Adipocyte (in vitro differentiated cells): ENCODE measurements around the gene KIF3B.
"Not testable (repeated sequence)": the region's sequence is repeated elsewhere in the genome, so short reads cannot be mapped to it uniquely, and the experiment has no call there.

Experiments used
- DNase-seq: peaks from one replicate; pipeline ENCODE4 v3.0.0-alpha.2; 2015; ENCODE audit warnings: low read depth
- H3K27me3 ChIP-seq: replicated peaks from 2 replicates; pipeline ENCODE4 v1.7.0; 2013; ENCODE audit warnings: mild to moderate bottlenecking, low read length, moderate library complexity; ENCODE audit not compliant: control insufficient read depth, insufficient read depth
- H3K36me3 ChIP-seq: 2 replicates; pipeline ENCODE4 v1.7.0; 2013; ENCODE audit warnings: low read length, mild to moderate bottlenecking, moderate library complexity; ENCODE audit not compliant: control insufficient read depth, insufficient read depth, severe bottlenecking
- H3K4me1 ChIP-seq: 2 replicates; pipeline ENCODE4 v1.7.0; 2013; ENCODE audit warnings: mild to moderate bottlenecking, low read length, moderate library complexity; ENCODE audit not compliant: control insufficient read depth, insufficient read depth
- H3K4me3 ChIP-seq: 2 replicates; pipeline ENCODE4 v1.7.0; 2013; ENCODE audit warnings: mild to moderate bottlenecking, low read length, moderate library complexity
- H3K9ac ChIP-seq: 2 replicates; pipeline ENCODE4 v1.7.0; 2013; ENCODE audit warnings: mild to moderate bottlenecking, low read length, moderate library complexity
- H3K9me3 ChIP-seq: 2 replicates; pipeline ENCODE4 v1.7.0; 2013; ENCODE audit warnings: mild to moderate bottlenecking, low read length, moderate library complexity; ENCODE audit not compliant: control insufficient read depth

Gene KIF3B

DNA sequence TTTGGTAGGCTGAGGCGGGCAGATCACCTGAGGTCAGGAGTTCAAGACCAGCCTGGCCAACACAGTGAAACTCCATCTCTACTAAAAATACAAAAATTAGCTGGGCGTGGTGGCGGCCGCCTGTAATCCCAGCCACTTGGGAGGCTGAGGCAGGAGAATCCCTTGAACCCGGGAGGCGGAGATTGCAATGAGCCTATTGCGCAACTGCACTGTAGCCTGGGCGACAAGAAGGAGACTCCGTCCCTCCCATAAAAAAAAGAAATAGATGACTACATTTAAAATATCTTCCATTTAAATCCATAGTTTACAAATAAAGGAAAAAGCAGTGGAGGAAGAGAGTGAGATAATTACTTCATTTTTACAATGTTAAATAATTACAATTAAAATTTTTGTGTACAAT is 102.6 kb downstream of the KIF3B start:
- not testable (repeated sequence) for DNase-seq, H3K27me3 ChIP-seq, H3K4me3 ChIP-seq, H3K4me1 ChIP-seq, H3K9ac ChIP-seq, H3K9me3 ChIP-seq
- peaks cover 18% of the 10 kb centered on the region for H3K36me3 ChIP-seq

DNA sequence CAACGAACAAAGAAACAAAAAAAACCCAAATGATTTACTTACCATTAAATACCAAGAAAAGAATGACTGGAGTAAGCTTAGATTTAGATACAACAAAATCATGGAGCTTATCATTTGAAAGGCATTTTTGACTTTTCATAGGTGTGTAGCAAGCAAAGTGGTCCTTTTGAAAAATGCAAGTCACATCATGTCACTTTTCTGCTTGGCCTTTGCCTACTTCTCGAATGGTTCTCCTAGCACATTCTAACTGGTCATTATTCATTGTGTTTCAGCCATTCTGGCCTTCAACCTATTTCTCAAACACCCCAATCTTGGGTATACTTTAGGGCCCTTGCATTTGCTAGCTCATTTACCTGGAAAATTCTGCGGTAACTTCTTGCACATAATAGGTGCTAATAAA is 103.3 kb downstream of the KIF3B start:
- Histone ChIP-seq H3K9ac (no peak overlapping the region), H3K9me3 (no peaks in the 10 kb centered on the region), H3K4me3 (no peak overlapping the region), H3K36me3 (peaks cover 17% of the 10 kb centered on the region), H3K27me3 (no peaks in the 10 kb centered on the region), H3K4me1 (peaks cover 14% of the 10 kb centered on the region)
- no peak for DNase-seq

DNA sequence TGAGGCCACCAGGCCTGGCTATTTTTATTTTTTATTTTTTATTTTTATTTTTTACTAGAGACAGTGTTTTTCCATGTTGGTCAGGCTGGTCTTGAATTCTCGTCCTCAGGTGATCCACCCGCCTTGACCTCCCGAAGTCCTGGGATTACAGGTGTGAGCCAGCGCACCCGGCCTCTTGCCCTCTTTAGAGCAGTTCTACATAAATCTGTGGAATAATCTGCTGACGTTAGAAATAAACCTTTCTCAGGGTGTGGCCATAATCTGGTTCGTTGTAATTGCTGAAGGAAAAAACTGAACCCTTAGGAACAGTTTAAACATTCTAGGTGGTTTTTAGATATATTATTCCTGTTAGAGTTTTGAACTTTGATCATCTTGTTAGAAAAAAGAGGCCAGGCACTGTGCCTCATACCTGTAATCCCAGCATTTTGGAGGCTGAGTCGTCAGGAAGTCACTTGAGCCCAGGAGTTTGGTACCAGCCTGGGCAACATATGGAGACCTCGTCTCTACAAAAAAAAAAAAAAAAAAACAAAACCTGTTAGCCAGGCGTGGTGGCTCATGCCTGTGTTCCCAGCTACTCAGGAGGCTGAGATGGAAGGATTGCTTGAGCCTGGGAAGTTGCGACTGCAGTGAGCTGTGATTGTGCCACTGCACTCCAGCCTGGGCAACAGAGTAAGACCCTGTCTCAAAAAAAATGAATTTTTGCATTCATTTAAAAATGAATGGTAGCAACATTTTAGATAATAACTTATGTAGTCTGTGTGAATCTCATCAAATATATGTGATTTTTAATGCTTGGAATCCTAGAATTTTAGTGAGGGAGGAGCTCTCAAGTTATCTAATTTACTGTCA is 104.9 kb downstream of the KIF3B start:
- Histone ChIP-seq H3K27me3 (no peaks in the 10 kb centered on the region), H3K4me1 (peaks cover 27% of the 10 kb centered on the region), H3K4me3 (no peak overlapping the region), H3K36me3 (peaks cover 14% of the 10 kb centered on the region), H3K9ac (no peak overlapping the region), H3K9me3 (no peaks in the 10 kb centered on the region)
- DNase-seq: no peak

DNA sequence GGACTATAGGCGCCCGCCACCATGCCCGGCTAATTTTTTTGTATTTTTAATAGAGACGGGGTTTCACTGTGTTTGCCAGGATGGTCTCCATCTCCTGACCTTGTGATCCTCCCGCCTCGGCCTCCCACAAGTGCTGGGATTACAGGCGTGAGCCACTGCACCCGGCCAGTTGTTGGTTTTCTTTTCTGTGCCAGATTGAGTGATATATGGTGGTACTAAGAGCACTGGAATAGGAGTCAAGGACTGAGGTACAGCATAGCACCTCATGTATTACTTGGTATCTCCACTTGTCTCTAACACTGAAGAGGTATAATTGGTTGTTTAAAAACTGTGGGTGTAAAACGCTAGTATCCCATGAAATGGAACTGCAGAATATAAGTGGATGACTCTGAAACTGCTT is 106.0 kb downstream of the KIF3B start:
- H3K4me3 ChIP-seq: not testable (repeated sequence)

More for the DNA sequence above, 106.0 kb downstream of the KIF3B start:
- H3K9me3 ChIP-seq, H3K27me3 ChIP-seq, H3K9ac ChIP-seq, DNase-seq: not testable (repeated sequence)
- Histone ChIP-seq H3K36me3 (peaks cover 14% of the 10 kb centered on the region), H3K4me1 (peaks cover 27% of the 10 kb centered on the region)
